ENCODE measurements around the gene SPTLC3. TPM values are rescaled to one million over a fixed set of nuclear protein-coding genes. Genes with fewer than 3 reads are reported as not detected.

The SPTLC3 gene
- total and polyA plus RNA-seq, 7 experiments from 2014 or later, result 0.24 to 2.4 (median 0.73) TPM

GRCh38 chr20:13166011-13166410, 157.2 kb downstream of the SPTLC3 start:
- Mint-ChIP-seq H3K27me3 (peaks cover 0 to 4% (median 0%) of the 10 kb centered on the region in 5 donors), H3K9me3 (peaks cover 0 to 2% (median 0%) of the 10 kb centered on the region in 11 donors), H3K4me3 (no peak overlapping the region), H3K27ac (no peak overlapping the region), H3K36me3 (peaks cover 0 to 5% (median 0%) of the 10 kb centered on the region in 5 donors), H3K4me1 (no peaks in the 10 kb centered on the region)
- H3K4me3 ChIP-seq (ENCODE audit: low read length), result no peak overlapping the region
- no peak for DNase-seq
- H3K9me3 ChIP-seq (ENCODE audit: control insufficient read depth in 2 of 3, low read length in 3 of 3), result no peaks in the 10 kb centered on the region
- H3K4me1 ChIP-seq (ENCODE audit: control insufficient read depth in 2 of 2, insufficient read depth in 2 of 2, low read length in 2 of 2), result no peaks in the 10 kb centered on the region
- H3K36me3 ChIP-seq (ENCODE audit: control insufficient read depth in 2 of 3, insufficient read depth in 3 of 3, low read length in 3 of 3), result no peaks in the 10 kb centered on the region
- H3K27ac ChIP-seq (ENCODE audit: low read depth, low read length), result no peak overlapping the region
- H3K27me3 ChIP-seq (ENCODE audit: control insufficient read depth in 2 of 2, insufficient read depth in 2 of 2, low read length in 2 of 2), result no peaks in the 10 kb centered on the region
- no peak for ATAC-seq
- POLR2A ChIA-PET, result no interaction called here
- intact Hi-C loops (cut with micrococcal nuclease), result no loop called here
- CTCF ChIA-PET, result no interaction called here

DNA sequence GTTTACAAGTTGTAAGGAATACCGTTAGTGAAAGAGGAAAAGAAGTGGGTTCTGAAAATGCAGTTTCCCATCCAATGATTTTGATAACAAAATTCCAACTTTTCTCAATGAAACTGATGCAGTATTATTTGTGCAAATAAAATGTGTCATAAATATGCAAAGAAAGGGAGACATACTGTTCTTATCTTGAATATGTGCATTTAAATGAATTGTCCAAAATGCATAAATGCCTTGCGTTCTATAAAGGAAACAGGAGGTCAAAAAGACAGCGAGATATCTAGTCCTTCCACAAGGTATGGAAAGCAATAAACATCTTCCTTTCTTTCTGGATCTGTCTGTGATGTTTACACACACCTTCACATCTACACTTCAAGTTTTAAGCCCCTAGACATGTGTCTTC, 157.7 kb downstream of the SPTLC3 start:
- Mint-ChIP-seq H3K36me3 (peaks cover 0 to under 1% (median 0%) of the 10 kb centered on the region in 5 donors), H3K27me3 (peaks cover 0 to 5% (median 0%) of the 10 kb centered on the region in 5 donors), H3K4me1 (no peaks in the 10 kb centered on the region), H3K4me3 (no peak overlapping the region), H3K27ac (no peak overlapping the region), H3K9me3 (peaks cover 0 to 2% (median 0%) of the 10 kb centered on the region in 11 donors)
- intact Hi-C loops (cut with micrococcal nuclease), result no loop called here
- no peak for ATAC-seq
- Histone ChIP-seq H3K4me1 (ENCODE audit: control insufficient read depth in 2 of 2, insufficient read depth in 2 of 2, low read length in 2 of 2) (no peaks in the 10 kb centered on the region), H3K27ac (ENCODE audit: low read depth, low read length) (no peak overlapping the region), H3K27me3 (ENCODE audit: control insufficient read depth in 2 of 2, insufficient read depth in 2 of 2, low read length in 2 of 2) (no peaks in the 10 kb centered on the region), H3K4me3 (ENCODE audit: low read length) (no peak overlapping the region), H3K9me3 (ENCODE audit: control insufficient read depth in 2 of 3, low read length in 3 of 3) (no peaks in the 10 kb centered on the region), H3K36me3 (ENCODE audit: control insufficient read depth in 2 of 3, insufficient read depth in 3 of 3, low read length in 3 of 3) (no peaks in the 10 kb centered on the region)
- CTCF ChIA-PET, result no interaction called here
- DNase-seq, result no peak
- POLR2A ChIA-PET, result no interaction called here

DNA sequence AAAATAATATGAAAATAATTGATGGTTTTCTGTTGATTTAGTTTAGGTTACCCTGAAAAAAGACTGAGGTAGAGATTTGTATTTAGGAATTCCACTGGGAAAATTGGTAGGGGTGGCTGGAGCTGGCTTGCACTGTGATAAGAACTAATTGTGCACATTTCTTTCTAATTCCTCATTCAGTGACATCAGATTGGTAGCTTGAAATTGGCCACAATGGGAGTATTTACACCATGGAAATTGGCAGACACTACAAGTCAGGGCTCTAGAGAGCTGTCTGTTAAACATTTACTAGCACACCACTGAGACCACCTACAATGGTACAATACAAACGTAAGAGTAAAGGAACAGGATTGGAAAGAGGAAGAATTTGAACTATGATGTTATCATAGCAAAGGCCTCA, 160.3 kb downstream of the SPTLC3 start:
- Mint-ChIP-seq H3K27ac (no peak overlapping the region), H3K36me3 (peaks cover 0 to 4% (median 0%) of the 10 kb centered on the region in 5 donors), H3K9me3 (peaks cover 0 to 6% (median 0%) of the 10 kb centered on the region in 11 donors), H3K4me3 (no peak overlapping the region), H3K4me1 (no peaks in the 10 kb centered on the region), H3K27me3 (peaks cover 0 to 13% (median 7%) of the 10 kb centered on the region in 5 donors)
- no peak overlapping the region for H3K4me3 ChIP-seq (ENCODE audit: low read length)
- H3K9me3 ChIP-seq (ENCODE audit: control insufficient read depth in 2 of 3, low read length in 3 of 3), result no peaks in the 10 kb centered on the region
- no peak for DNase-seq
- no peaks in the 10 kb centered on the region for H3K4me1 ChIP-seq (ENCODE audit: control insufficient read depth in 2 of 2, insufficient read depth in 2 of 2, low read length in 2 of 2)
- CTCF ChIA-PET, result interaction anchor here (1.1 kb wide), 1 partner anchor 10 kb away, joined by 7 read pairs; no protein-coding TSS in a partner anchor
- POLR2A ChIA-PET, result no interaction called here
- H3K27me3 ChIP-seq (ENCODE audit: control insufficient read depth in 2 of 2, insufficient read depth in 2 of 2, low read length in 2 of 2), result no peaks in the 10 kb centered on the region
- no peaks in the 10 kb centered on the region for H3K36me3 ChIP-seq (ENCODE audit: control insufficient read depth in 2 of 3, insufficient read depth in 3 of 3, low read length in 3 of 3)
- no peak overlapping the region for H3K27ac ChIP-seq (ENCODE audit: low read depth, low read length)
- intact Hi-C loops (cut with micrococcal nuclease), result no loop called here
- ATAC-seq, result no peak

- ATAC-seq (no peak), DNase-seq (no peak)
- Mint-ChIP-seq H3K36me3 (peaks cover 0 to 4% (median 0%) of the 10 kb centered on the region in 5 donors), H3K4me3 (no peak overlapping the region), H3K27me3 (peaks cover 0 to 13% (median 7%) of the 10 kb centered on the region in 5 donors), H3K27ac (no peak overlapping the region), H3K9me3 (peaks cover 0 to 8% (median 2%) of the 10 kb centered on the region in 11 donors), H3K4me1 (no peaks in the 10 kb centered on the region)
- H3K36me3 ChIP-seq (ENCODE audit: control insufficient read depth in 2 of 3, insufficient read depth in 3 of 3, low read length in 3 of 3), result no peaks in the 10 kb centered on the region
- CTCF ChIA-PET, result no interaction called here
- POLR2A ChIA-PET, result no interaction called here
- H3K4me1 ChIP-seq (ENCODE audit: control insufficient read depth in 2 of 2, insufficient read depth in 2 of 2, low read length in 2 of 2), result no peaks in the 10 kb centered on the region
- no peak overlapping the region for H3K27ac ChIP-seq (ENCODE audit: low read depth, low read length)
- intact Hi-C loops (cut with micrococcal nuclease), result no loop called here
- H3K4me3 ChIP-seq (ENCODE audit: low read length), result no peak overlapping the region
- H3K9me3 ChIP-seq (ENCODE audit: control insufficient read depth in 2 of 3, low read length in 3 of 3), result no peaks in the 10 kb centered on the region
- no peaks in the 10 kb centered on the region for H3K27me3 ChIP-seq (ENCODE audit: control insufficient read depth in 2 of 2, insufficient read depth in 2 of 2, low read length in 2 of 2)
Observed at GRCh38 chr20:13170771-13171170, 162.0 kb downstream of the SPTLC3 start.

- intact Hi-C loops (cut with micrococcal nuclease), result no loop called here
- Mint-ChIP-seq H3K4me1 (no peaks in the 10 kb centered on the region), H3K36me3 (peaks cover 0 to 8% (median 0%) of the 10 kb centered on the region in 5 donors), H3K4me3 (no peak overlapping the region), H3K9me3 (peaks cover 0 to 23% (median 6%) of the 10 kb centered on the region in 11 donors), H3K27ac (no peak overlapping the region), H3K27me3 (peaks cover 8 to 21% (median 18%) of the 10 kb centered on the region in 5 donors)
- no peak overlapping the region for H3K4me3 ChIP-seq (ENCODE audit: low read length)
- H3K4me1 ChIP-seq (ENCODE audit: control insufficient read depth in 2 of 2, insufficient read depth in 2 of 2, low read length in 2 of 2), result no peaks in the 10 kb centered on the region
- no peak overlapping the region for H3K27ac ChIP-seq (ENCODE audit: low read depth, low read length)
- no peaks in the 10 kb centered on the region for H3K27me3 ChIP-seq (ENCODE audit: control insufficient read depth in 2 of 2, insufficient read depth in 2 of 2, low read length in 2 of 2)
- ChIA-PET CTCF (no interaction called here), POLR2A (no interaction called here)
- H3K9me3 ChIP-seq (ENCODE audit: control insufficient read depth in 2 of 3, low read length in 3 of 3), result no peaks in the 10 kb centered on the region
- no peak for ATAC-seq
- H3K36me3 ChIP-seq (ENCODE audit: control insufficient read depth in 2 of 3, insufficient read depth in 3 of 3, low read length in 3 of 3), result no peaks in the 10 kb centered on the region
- no peak for DNase-seq
Observed at GRCh38 chr20:13173201-13173600, 164.4 kb downstream of the SPTLC3 start.

DNA sequence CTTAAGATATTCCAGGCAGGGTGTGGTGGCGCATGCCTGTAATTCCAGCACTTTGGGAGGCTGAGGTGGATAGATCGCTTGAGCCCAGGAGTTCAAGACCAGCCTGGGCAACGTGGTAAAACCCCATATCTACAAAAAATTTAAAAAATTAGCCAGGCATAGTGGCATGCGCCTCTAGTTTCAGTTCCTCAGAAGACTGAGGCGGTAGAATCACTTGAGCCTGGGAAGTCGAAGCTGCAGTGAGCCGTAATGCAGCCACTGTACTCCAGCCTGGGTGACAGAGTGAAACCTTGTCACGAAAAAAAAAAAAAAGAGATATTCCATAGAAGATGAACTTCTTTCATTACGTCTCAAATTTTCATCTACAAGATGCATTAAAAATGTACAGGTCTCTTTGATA, 165.6 kb downstream of the SPTLC3 start:
- H3K27me3 ChIP-seq (ENCODE audit: control insufficient read depth in 2 of 2, insufficient read depth in 2 of 2, low read length in 2 of 2), result no peaks in the 10 kb centered on the region
- H3K4me1 ChIP-seq (ENCODE audit: control insufficient read depth in 2 of 2, insufficient read depth in 2 of 2, low read length in 2 of 2), result no peaks in the 10 kb centered on the region
- intact Hi-C loops (cut with micrococcal nuclease), result no loop called here
- ChIA-PET CTCF (no interaction called here), POLR2A (no interaction called here)
- ATAC-seq (no peak), DNase-seq (no peak)
- Mint-ChIP-seq H3K4me3 (no peak overlapping the region), H3K4me1 (no peaks in the 10 kb centered on the region), H3K27me3 (peaks cover 8 to 21% (median 18%) of the 10 kb centered on the region in 5 donors), H3K27ac (no peak overlapping the region), H3K9me3 (peaks cover 0 to 23% (median 6%) of the 10 kb centered on the region in 11 donors), H3K36me3 (peaks cover 0 to 8% (median 0%) of the 10 kb centered on the region in 5 donors)
- no peaks in the 10 kb centered on the region for H3K36me3 ChIP-seq (ENCODE audit: control insufficient read depth in 2 of 3, insufficient read depth in 3 of 3, low read length in 3 of 3)
- H3K27ac ChIP-seq (ENCODE audit: low read depth, low read length), result no peak overlapping the region
- no peak overlapping the region for H3K4me3 ChIP-seq (ENCODE audit: low read length)
- no peaks in the 10 kb centered on the region for H3K9me3 ChIP-seq (ENCODE audit: control insufficient read depth in 2 of 3, low read length in 3 of 3)
